ENCODE results near the gene PNCK. TPM values are rescaled to one million over a fixed set of nuclear protein-coding genes. Genes with fewer than 3 reads are reported as not detected.

The PNCK gene
- total RNA-seq, 2 experiments from 2014 or later = 0.70 to 1.0 TPM

GRCh38 chrX:153626863-153627674, 46.5 kb downstream of the PNCK start:
- Mint-ChIP-seq H3K27me3 (peaks cover 3% of the 10 kb centered on the region), H3K27ac (no peak overlapping the region), H3K4me3 (no peak overlapping the region), H3K36me3 (ENCODE audit: low read depth) (no peaks in the 10 kb centered on the region), H3K4me1 (ENCODE audit: low read depth) (no peaks in the 10 kb centered on the region), H3K9me3 (no peaks in the 10 kb centered on the region)
- CTCF ChIA-PET = no interaction called here
- no peak for ATAC-seq (ENCODE audit: poor library complexity)
- DNase-seq = no peak
- intact Hi-C loops (cut with DNase I, micrococcal nuclease) = loop anchor here in 1 of 2 experiments (5.0 kb wide), 1 partner anchor 55 kb away; no protein-coding TSS in a partner anchor
- no peak overlapping the region for H3K27ac ChIP-seq (ENCODE audit: low read depth in 1 of 2, low read length in 2 of 2)
- TF ChIP-seq, protein P1, sequence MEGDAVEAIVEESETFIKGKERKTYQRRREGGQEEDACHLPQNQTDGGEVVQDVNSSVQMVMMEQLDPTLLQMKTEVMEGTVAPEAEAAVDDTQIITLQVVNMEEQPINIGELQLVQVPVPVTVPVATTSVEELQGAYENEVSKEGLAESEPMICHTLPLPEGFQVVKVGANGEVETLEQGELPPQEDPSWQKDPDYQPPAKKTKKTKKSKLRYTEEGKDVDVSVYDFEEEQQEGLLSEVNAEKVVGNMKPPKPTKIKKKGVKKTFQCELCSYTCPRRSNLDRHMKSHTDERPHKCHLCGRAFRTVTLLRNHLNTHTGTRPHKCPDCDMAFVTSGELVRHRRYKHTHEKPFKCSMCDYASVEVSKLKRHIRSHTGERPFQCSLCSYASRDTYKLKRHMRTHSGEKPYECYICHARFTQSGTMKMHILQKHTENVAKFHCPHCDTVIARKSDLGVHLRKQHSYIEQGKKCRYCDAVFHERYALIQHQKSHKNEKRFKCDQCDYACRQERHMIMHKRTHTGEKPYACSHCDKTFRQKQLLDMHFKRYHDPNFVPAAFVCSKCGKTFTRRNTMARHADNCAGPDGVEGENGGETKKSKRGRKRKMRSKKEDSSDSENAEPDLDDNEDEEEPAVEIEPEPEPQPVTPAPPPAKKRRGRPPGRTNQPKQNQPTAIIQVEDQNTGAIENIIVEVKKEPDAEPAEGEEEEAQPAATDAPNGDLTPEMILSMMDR (IDR thresholded peaks at IDR 0.05) = no peak
- no peaks in the 10 kb centered on the region for H3K27me3 ChIP-seq (ENCODE audit: control insufficient read depth in 1 of 2, insufficient read depth in 2 of 2, low read length in 2 of 2)
- POLR2A ChIA-PET = no interaction called here
- H3K4me3 ChIP-seq (ENCODE audit: low read length) = no peak overlapping the region
- H3K36me3 ChIP-seq (ENCODE audit: insufficient read depth, low read length) = no peaks in the 10 kb centered on the region
- H3K9me3 ChIP-seq (ENCODE audit: control insufficient read depth in 1 of 2, insufficient read depth in 1 of 2, low read length in 2 of 2) = no peaks in the 10 kb centered on the region
- H3K4me1 ChIP-seq (ENCODE audit: insufficient read depth, low read length) = no peaks in the 10 kb centered on the region

DNA sequence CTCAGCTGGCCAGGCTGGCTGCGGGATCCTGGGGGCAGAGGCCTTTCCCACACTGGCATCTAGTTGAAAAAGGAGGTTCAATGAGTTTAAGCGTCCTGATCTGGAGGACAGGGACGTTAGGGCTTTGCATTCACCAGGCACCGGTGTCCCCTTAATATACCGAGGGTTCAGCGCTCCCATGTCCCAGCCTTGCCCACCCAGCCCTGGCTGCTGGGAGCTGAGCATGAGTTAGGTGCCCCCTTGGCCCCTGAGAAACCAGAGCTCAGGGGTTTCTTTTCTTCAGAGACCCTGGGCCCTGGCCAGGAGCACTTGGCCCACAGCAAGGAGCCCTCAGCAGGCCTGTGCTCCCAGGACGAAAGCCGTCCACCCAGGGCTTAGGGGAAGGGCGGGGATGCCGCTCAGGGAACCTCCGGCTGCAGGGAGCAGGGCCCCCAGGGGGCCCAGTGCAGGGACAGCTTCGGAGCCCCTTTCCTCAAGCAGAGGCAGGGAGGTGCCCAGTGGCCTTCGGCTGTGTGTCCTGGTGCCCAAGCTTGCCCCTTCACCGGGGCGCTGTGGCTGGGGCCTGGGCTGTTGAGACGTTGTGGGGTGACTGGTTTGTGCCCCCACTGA, 47.5 kb downstream of the PNCK start:
- Histone ChIP-seq H3K27ac (ENCODE audit: low read depth in 1 of 2, low read length in 2 of 2) (no peak overlapping the region), H3K9me3 (ENCODE audit: control insufficient read depth in 1 of 2, insufficient read depth in 1 of 2, low read length in 2 of 2) (no peaks in the 10 kb centered on the region), H3K27me3 (ENCODE audit: control insufficient read depth in 1 of 2, insufficient read depth in 2 of 2, low read length in 2 of 2) (no peaks in the 10 kb centered on the region), H3K36me3 (ENCODE audit: insufficient read depth, low read length) (no peaks in the 10 kb centered on the region), H3K4me3 (ENCODE audit: low read length) (no peak overlapping the region), H3K4me1 (ENCODE audit: insufficient read depth, low read length) (no peaks in the 10 kb centered on the region)
- ChIA-PET POLR2A (no interaction called here), CTCF (no interaction called here)
- Mint-ChIP-seq H3K36me3 (ENCODE audit: low read depth) (no peaks in the 10 kb centered on the region), H3K4me3 (no peak overlapping the region), H3K27me3 (peaks cover 8% of the 10 kb centered on the region), H3K9me3 (no peaks in the 10 kb centered on the region), H3K4me1 (ENCODE audit: low read depth) (no peaks in the 10 kb centered on the region), H3K27ac (no peak overlapping the region)
- intact Hi-C loops (cut with DNase I, micrococcal nuclease) = loop anchor here in 1 of 2 experiments (5.0 kb wide), 1 partner anchor 54 kb away; no protein-coding TSS in a partner anchor
- TF ChIP-seq, protein P1 (IDR thresholded peaks at IDR 0.05) = no peak
- DNase-seq = no peak
- no peak for ATAC-seq (ENCODE audit: poor library complexity)

- Histone ChIP-seq H3K9me3 (ENCODE audit: control insufficient read depth in 1 of 2, insufficient read depth in 1 of 2, low read length in 2 of 2) (no peaks in the 10 kb centered on the region), H3K4me3 (ENCODE audit: low read length) (no peak overlapping the region), H3K4me1 (ENCODE audit: insufficient read depth, low read length) (no peaks in the 10 kb centered on the region), H3K36me3 (ENCODE audit: insufficient read depth, low read length) (no peaks in the 10 kb centered on the region), H3K27me3 (ENCODE audit: control insufficient read depth in 1 of 2, insufficient read depth in 2 of 2, low read length in 2 of 2) (no peaks in the 10 kb centered on the region), H3K27ac (ENCODE audit: low read depth in 1 of 2, low read length in 2 of 2) (no peak overlapping the region)
- H3K27me3 Mint-ChIP-seq = peaks cover 8% of the 10 kb centered on the region
- H3K4me1 Mint-ChIP-seq (ENCODE audit: low read depth) = no peaks in the 10 kb centered on the region
- no peaks in the 10 kb centered on the region for H3K36me3 Mint-ChIP-seq (ENCODE audit: low read depth)
- H3K27ac Mint-ChIP-seq = no peak overlapping the region
- ATAC-seq (ENCODE audit: poor library complexity) = no peak
- no peak overlapping the region for H3K4me3 Mint-ChIP-seq
- ChIA-PET CTCF (no interaction called here), POLR2A (no interaction called here)
- no peaks in the 10 kb centered on the region for H3K9me3 Mint-ChIP-seq
- intact Hi-C loops (cut with DNase I, micrococcal nuclease) = loop anchor here in 1 of 2 experiments (5.0 kb wide), 1 partner anchor 53 kb away; no protein-coding TSS in a partner anchor
- DNase-seq = no peak
- TF ChIP-seq, protein P1 (IDR thresholded peaks at IDR 0.05) = no peak
Observed at GRCh38 chrX:153625271-153626024, 48.2 kb downstream of the PNCK start.

Data from CD4-positive, alpha-beta T cell (primary cell).